Activated CD4-positive, CD25-positive, alpha-beta regulatory T cell treated with anti-CD3 and anti-CD28 coated beads, Interleukin-2, amount 50 U/mL, for 24 hours (primary cell): ENCODE measurements around the gene MAPKAPK3.

ENCODE experiments used
- ATAC-seq, 2 donors: fragments of 150-1000 bp; cut with Tn5 transposase; one replicate each; pipeline ENCODE4 v1.10.0; 2021; ENCODE audit warnings: mild to moderate bottlenecking in 1 of 2, moderate library complexity in 1 of 2

Gene MAPKAPK3

GRCh38 chr3:50617096-50617791 lies at the start of gene MAPKAPK3:
Gene MAPKAPK3, plus strand, starts transcription at chr3:50617151. Its CDS starts 415 bp downstream, at chr3:50617566.
- peak; percentile 5 to 9 for ATAC-seq

GRCh38 chr3:50567386-50568167 lies 49.4 kb upstream of the MAPKAPK3 start, which contains the start of gene C3orf18:
Gene C3orf18, minus strand, starts transcription at chr3:50567747. Its CDS starts 2,048 bp downstream, at chr3:50565699.
- ATAC-seq: peak; percentile 80 to 83

GRCh38 chr3:50568947-50569749 lies 47.8 kb upstream of the MAPKAPK3 start, which contains the start of gene HEMK1:
Gene HEMK1, plus strand, starts transcription at chr3:50569522. Its CDS starts 1,583 bp downstream, at chr3:50571105.
- peak; percentile 41 to 43 for ATAC-seq

GRCh38 chr3:50570508-50571279 lies 46.3 kb upstream of the MAPKAPK3 start:
- no peak for ATAC-seq

GRCh38 chr3:50571486-50571885 lies 45.5 kb upstream of the MAPKAPK3 start:
- no peak for ATAC-seq

- peak; percentile 15 to 19 for ATAC-seq
Observed at GRCh38 chr3:50572158-50572557, 44.8 kb upstream of the MAPKAPK3 start.

GRCh38 chr3:50572801-50573371 lies 44.1 kb upstream of the MAPKAPK3 start:
- ATAC-seq: peak in 1 of 2 donors; percentile 11

- peak; percentile 57 to 63 for ATAC-seq
Observed at GRCh38 chr3:50573566-50574443, 43.1 kb upstream of the MAPKAPK3 start.

GRCh38 chr3:50574444-50574831 lies 42.5 kb upstream of the MAPKAPK3 start:
- no peak for ATAC-seq

GRCh38 chr3:50575372-50575771 lies 41.6 kb upstream of the MAPKAPK3 start:
- ATAC-seq: no peak

- no peak for ATAC-seq
Observed at GRCh38 chr3:50577348-50577747, 39.6 kb upstream of the MAPKAPK3 start.

- ATAC-seq: peak in 1 of 2 donors; percentile 42
Observed at GRCh38 chr3:50580683-50581458, 36.1 kb upstream of the MAPKAPK3 start.

GRCh38 chr3:50581459-50581842 lies 35.5 kb upstream of the MAPKAPK3 start:
- no peak for ATAC-seq

- no peak for ATAC-seq
Observed at GRCh38 chr3:50582083-50582482, 34.9 kb upstream of the MAPKAPK3 start.

GRCh38 chr3:50583897-50584296 lies 33.1 kb upstream of the MAPKAPK3 start:
- ATAC-seq: no peak

GRCh38 chr3:50584391-50584790 lies 32.6 kb upstream of the MAPKAPK3 start:
- no peak for ATAC-seq

- ATAC-seq: no peak
Observed at GRCh38 chr3:50585919-50586762, 30.8 kb upstream of the MAPKAPK3 start.

GRCh38 chr3:50586763-50587070 lies 30.2 kb upstream of the MAPKAPK3 start:
- no peak for ATAC-seq

- no peak for ATAC-seq
Observed at GRCh38 chr3:50587373-50587772, 29.6 kb upstream of the MAPKAPK3 start.
